Right atrium auricular region (tissue), 2 donors: ENCODE results near the gene DLG2. TPM values are rescaled to one million over a fixed set of nuclear protein-coding genes. Genes with fewer than 3 reads are reported as not detected.

Source experiments
- DNase-seq: peaks from one replicate; pipeline ENCODE4 v3.0.0-alpha.2; 2019; ENCODE audit warnings: low spot score
- H3K27ac ChIP-seq, 2 donors: fragments of 200-600 bp; sonication (generic); 1 replicate in 1 of 2; 2 replicates in 1 of 2; pipeline ENCODE4 v1.5.1; 2016 to 2019
- H3K27me3 ChIP-seq, 2 donors: fragments of 200-600 bp; sonication (generic); one replicate each; pipeline versions ENCODE4 v1.5.1 to v1.6.0; 2017 to 2019
- H3K36me3 ChIP-seq: fragments of 200-600 bp; sonication (generic); one replicate; pipeline ENCODE4 v1.5.1; 2016
- H3K4me1 ChIP-seq, 2 donors: fragments of 200-600 bp; sonication (generic); one replicate each; pipeline versions ENCODE4 v1.5.1 to v1.6.0; 2017 to 2019
- H3K4me3 ChIP-seq, 2 donors: fragments of 200-600 bp; sonication (generic); 1 replicate in 1 of 2; 2 replicates in 1 of 2; pipeline ENCODE4 v1.5.1; 2017 to 2019; ENCODE audit warnings: mild to moderate bottlenecking in 1 of 2, moderate library complexity in 1 of 2
- H3K9me3 ChIP-seq, 2 donors: fragments of 200-600 bp; sonication (generic); one replicate each; pipeline ENCODE4 v1.5.1; 2019
- total RNA-seq, 2 donors: library from RNA; depleted of rRNA; stranded (reverse); fragments of >200 nt; gene quantifications; one replicate each; pipeline ENCODE4 v1.1.0, GENCODE V29; 2016
- TF ChIP-seq, protein P1 (sequence below), 2 donors: fragments of 200-600 bp; sonication (generic); IDR thresholded peaks; one replicate each; pipeline ENCODE4 v1.5.1; 2019; ENCODE audit warnings: antibody characterized with exemption in 2 of 2

DLG2 gene
- total RNA-seq, 2 donors from 2014 or later, result 6.6 to 6.7 TPM

DNA sequence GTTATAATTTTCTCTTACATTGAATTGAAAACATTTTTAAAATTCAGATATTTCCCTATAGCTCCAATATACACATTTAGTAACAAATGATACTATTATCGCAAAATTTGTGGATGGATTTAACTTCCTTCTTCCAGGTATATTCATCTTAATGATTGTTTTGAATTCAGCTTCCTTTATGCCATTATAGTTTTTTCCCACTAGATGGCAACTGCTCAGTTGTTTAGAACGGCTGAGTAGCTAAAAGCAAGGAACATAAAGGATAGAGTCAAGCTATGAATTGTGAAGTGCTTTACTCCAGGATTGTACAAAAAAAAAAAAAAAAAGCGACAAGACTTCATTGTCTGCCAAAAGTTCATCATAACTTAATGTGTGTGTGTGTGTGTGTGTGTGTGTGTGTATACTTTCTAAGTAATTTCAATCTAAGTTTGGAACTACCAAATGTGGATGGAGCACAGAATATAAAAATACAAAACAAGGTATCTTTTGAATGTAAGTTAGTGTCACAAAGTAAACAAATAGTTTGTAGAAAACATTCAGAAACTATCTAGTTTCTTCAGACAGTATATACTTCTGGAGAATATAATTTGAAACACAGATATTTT lies 846.4 kb downstream of the DLG2 start:
- no peaks in the 10 kb centered on the region for H3K9me3 ChIP-seq
- H3K27me3 ChIP-seq, result no peaks in the 10 kb centered on the region
- H3K27ac ChIP-seq, result no peak overlapping the region
- H3K36me3 ChIP-seq, result no peaks in the 10 kb centered on the region
- no peak for DNase-seq
- TF ChIP-seq, protein P1, sequence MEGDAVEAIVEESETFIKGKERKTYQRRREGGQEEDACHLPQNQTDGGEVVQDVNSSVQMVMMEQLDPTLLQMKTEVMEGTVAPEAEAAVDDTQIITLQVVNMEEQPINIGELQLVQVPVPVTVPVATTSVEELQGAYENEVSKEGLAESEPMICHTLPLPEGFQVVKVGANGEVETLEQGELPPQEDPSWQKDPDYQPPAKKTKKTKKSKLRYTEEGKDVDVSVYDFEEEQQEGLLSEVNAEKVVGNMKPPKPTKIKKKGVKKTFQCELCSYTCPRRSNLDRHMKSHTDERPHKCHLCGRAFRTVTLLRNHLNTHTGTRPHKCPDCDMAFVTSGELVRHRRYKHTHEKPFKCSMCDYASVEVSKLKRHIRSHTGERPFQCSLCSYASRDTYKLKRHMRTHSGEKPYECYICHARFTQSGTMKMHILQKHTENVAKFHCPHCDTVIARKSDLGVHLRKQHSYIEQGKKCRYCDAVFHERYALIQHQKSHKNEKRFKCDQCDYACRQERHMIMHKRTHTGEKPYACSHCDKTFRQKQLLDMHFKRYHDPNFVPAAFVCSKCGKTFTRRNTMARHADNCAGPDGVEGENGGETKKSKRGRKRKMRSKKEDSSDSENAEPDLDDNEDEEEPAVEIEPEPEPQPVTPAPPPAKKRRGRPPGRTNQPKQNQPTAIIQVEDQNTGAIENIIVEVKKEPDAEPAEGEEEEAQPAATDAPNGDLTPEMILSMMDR (IDR thresholded peaks at IDR 0.05), result peak; percentile 26 to 56
- no peaks in the 10 kb centered on the region for H3K4me1 ChIP-seq
- no peak overlapping the region for H3K4me3 ChIP-seq

DNA sequence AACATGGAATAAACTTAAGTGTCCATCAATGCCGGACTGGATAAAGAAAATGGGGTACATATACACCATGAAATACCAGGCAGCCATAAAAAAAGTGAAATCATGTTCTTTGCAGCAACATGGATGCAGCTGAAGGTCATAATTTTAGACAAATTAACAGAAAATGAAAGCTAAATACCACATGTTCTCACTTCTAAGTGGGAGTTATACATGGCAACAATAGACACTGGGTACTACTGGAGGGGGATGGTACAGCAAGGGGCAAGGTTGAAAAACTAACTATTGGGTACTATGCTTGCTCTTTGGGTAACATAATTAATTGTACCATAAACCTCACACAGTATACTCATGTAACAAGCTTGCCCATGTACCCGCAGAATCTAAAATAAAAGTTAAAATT lies 851.6 kb downstream of the DLG2 start:
- Histone ChIP-seq H3K4me1 (no peaks in the 10 kb centered on the region), H3K36me3 (no peaks in the 10 kb centered on the region), H3K4me3 (no peak overlapping the region), H3K27ac (no peak overlapping the region), H3K27me3 (no peaks in the 10 kb centered on the region), H3K9me3 (peaks cover 0 to 14% of the 10 kb centered on the region in 2 donors)
- TF ChIP-seq, protein P1 (IDR thresholded peaks at IDR 0.05), result no peak
- DNase-seq, result no peak

DNA sequence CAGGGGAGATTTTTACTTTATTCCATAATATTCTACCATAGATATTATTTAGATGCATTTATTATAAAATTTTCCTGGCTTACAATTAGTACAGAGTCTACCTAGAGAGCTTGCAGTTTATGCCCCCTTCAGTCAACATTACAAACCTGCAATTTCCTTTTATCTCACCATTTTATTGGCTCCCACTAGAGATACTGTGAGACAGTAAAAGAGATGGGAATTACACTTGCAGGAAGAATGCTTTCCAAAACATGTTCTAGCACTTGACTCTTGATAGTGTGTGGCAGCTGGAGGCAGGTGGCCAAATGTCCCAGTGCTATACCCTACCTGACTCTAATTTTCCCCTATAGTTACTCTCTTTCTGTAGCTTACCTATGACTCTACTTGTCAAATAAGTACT lies 863.2 kb downstream of the DLG2 start:
- Histone ChIP-seq H3K9me3 (no peaks in the 10 kb centered on the region), H3K4me3 (no peak overlapping the region), H3K36me3 (no peaks in the 10 kb centered on the region), H3K4me1 (no peaks in the 10 kb centered on the region), H3K27me3 (no peaks in the 10 kb centered on the region), H3K27ac (no peak overlapping the region)
- TF ChIP-seq, protein P1 (IDR thresholded peaks at IDR 0.05), result no peak
- DNase-seq, result no peak

DNA sequence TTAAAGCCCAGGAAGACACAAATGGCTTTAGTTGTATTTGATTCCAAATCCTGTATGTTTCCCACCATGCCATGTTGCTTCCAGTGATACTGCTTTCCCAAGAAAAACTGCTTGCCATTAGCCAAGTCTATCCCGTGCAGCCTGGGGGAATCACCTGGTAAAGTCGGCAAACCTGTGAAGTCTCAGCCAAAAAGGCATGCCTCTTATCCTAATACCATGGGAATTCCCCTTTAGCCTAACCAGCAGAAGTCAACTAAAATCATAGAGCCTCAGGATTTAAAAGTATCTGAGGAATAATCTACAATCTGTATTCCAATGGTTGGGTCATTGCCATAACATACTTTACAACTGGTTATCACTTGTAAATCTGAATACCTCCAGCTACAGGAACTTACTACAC lies 869.4 kb downstream of the DLG2 start:
- Histone ChIP-seq H3K9me3 (no peaks in the 10 kb centered on the region), H3K27ac (no peak overlapping the region), H3K36me3 (no peaks in the 10 kb centered on the region), H3K4me1 (no peaks in the 10 kb centered on the region), H3K27me3 (no peaks in the 10 kb centered on the region), H3K4me3 (no peak overlapping the region)
- TF ChIP-seq, protein P1 (IDR thresholded peaks at IDR 0.05), result no peak
- no peak for DNase-seq

DNA sequence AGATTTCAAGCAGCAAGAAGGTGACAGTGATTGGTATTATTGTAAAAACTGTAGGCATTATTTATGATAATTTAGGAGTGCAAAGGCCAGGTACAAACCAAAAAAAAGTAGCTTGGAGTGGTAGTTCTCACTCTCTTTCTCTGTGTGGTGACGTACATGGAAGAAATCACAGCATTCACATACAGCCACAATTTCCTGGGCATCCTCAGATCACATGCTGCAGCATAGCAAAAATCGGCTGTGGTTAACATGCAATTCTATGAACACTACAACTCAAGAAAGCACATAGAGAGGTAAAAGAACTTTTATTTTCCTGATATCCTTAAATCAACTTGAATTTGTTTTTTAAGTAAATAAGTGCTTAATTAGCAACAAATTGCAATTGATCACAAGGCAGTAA lies 875.8 kb downstream of the DLG2 start:
- no peak overlapping the region for H3K27ac ChIP-seq
- no peak for DNase-seq
- no peak overlapping the region for H3K4me3 ChIP-seq
- H3K9me3 ChIP-seq, result no peaks in the 10 kb centered on the region
- TF ChIP-seq, protein P1 (IDR thresholded peaks at IDR 0.05), result no peak
- no peaks in the 10 kb centered on the region for H3K36me3 ChIP-seq
- H3K27me3 ChIP-seq, result no peaks in the 10 kb centered on the region
- H3K4me1 ChIP-seq, result no peaks in the 10 kb centered on the region

DNA sequence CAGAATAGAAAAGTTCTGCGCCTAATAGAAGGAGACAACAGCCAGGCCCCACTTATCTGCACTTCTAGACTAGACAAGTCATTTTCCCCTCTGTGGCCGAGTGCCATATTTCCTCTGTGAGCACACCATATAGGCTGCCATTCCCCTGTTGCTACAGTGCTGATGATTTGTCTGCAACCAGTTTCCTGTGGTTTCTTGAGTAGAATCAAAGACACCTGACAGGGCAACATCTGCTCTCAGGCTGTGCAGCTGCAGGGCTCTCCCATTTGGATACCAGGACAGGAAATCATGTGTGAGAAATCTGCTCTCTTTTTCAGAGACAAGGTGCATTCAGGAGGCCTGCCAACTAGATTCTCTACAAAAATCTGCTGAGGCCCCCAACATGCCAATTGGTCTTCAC lies 879.3 kb downstream of the DLG2 start:
- H3K27me3 ChIP-seq, result no peaks in the 10 kb centered on the region
- TF ChIP-seq, protein P1 (IDR thresholded peaks at IDR 0.05), result no peak
- no peak overlapping the region for H3K4me3 ChIP-seq
- no peaks in the 10 kb centered on the region for H3K36me3 ChIP-seq
- H3K27ac ChIP-seq, result no peak overlapping the region
- H3K4me1 ChIP-seq, result no peaks in the 10 kb centered on the region
- H3K9me3 ChIP-seq, result no peaks in the 10 kb centered on the region
- no peak for DNase-seq
